HepG2 (cell line): ENCODE data around the gene C20orf96. TPM values are rescaled to one million over a fixed set of nuclear protein-coding genes. Genes with fewer than 3 reads are reported as not detected.

Source experiments
- CC2D1A ChIP-seq: sonication (generic); formaldehyde crosslinking; IDR thresholded peaks from 2 replicates; pipeline ENCODE4 v1.8.1; 2023; ENCODE audit warnings: mild to moderate bottlenecking, missing genetic modification reagents
- CERS6 ChIP-seq: sonication (generic); formaldehyde crosslinking; IDR thresholded peaks from 2 replicates; pipeline ENCODE4 v1.5.0; 2020; ENCODE audit warnings: missing genetic modification reagents
- DBP ChIP-seq: sonication (generic); formaldehyde crosslinking; IDR thresholded peaks from 2 replicates; pipeline ENCODE4 v1.4.0; 2020; ENCODE audit warnings: missing genetic modification reagents; ENCODE audit errors: not compliant biosample characterization
- FOXA1 ChIP-seq, 2 experiments: fragments of 450-650 bp in 1 of 2; sonication (generic) in 1 of 2; formaldehyde crosslinking in 1 of 2; IDR thresholded peaks; 2 replicates each; pipeline versions ENCODE4 v1.4.0 to v1.6.1; 2016 to 2020; ENCODE audit warnings: missing genetic modification reagents in 1 of 2
- FOXA3 ChIP-seq: IDR thresholded peaks from 2 replicates; pipeline ENCODE4 v1.6.1; 2016; ENCODE audit warnings: missing genetic modification reagents, missing compliant biosample characterization
- GTF3A ChIP-seq: sonication (generic); formaldehyde crosslinking; conservative IDR thresholded peaks from 2 replicates; pipeline ENCODE4 v1.4.0; 2020; ENCODE audit warnings: mild to moderate bottlenecking, missing genetic modification reagents
- MXD3 ChIP-seq: IDR thresholded peaks from 2 replicates; pipeline ENCODE4 v1.6.1; 2016; ENCODE audit warnings: mild to moderate bottlenecking, missing biosample characterization, missing genetic modification reagents
- NR1H2 ChIP-seq: sonication (generic); formaldehyde crosslinking; IDR thresholded peaks from 2 replicates; pipeline ENCODE4 v1.8.1; 2022; ENCODE audit warnings: low read depth, missing genetic modification reagents, borderline replicate concordance
- PLRG1 ChIP-seq: fragments of 450-650 bp; conservative IDR thresholded peaks from 2 replicates; pipeline ENCODE4 v1.6.1; 2016
- RFX3 ChIP-seq: IDR thresholded peaks from 2 replicates; pipeline ENCODE4 v1.6.1; 2016; ENCODE audit warnings: missing biosample characterization, missing genetic modification reagents
- RNF2 ChIP-seq: fragments of 450-650 bp; conservative IDR thresholded peaks from 2 replicates; pipeline ENCODE4 v1.6.1; 2016; ENCODE audit warnings: low read depth
- SRF ChIP-seq: IDR thresholded peaks from 2 replicates; pipeline ENCODE4 v1.6.1; 2011; ENCODE audit warnings: mild to moderate bottlenecking, low read depth, low read length, moderate library complexity
- STAT6 ChIP-seq: sonication (generic); formaldehyde crosslinking; IDR thresholded peaks from 2 replicates; pipeline ENCODE4 v1.4.0; 2020; ENCODE audit warnings: missing genetic modification reagents, mild to moderate bottlenecking, borderline replicate concordance
- YEATS2 ChIP-seq: sonication (generic); formaldehyde crosslinking; IDR thresholded peaks from 2 replicates; pipeline ENCODE4 v1.4.0; 2020; ENCODE audit warnings: missing genetic modification reagents, borderline replicate concordance
- ZFP91 ChIP-seq: sonication (generic); formaldehyde crosslinking; IDR thresholded peaks from 2 replicates; pipeline ENCODE4 v1.9.0; 2022; ENCODE audit warnings: missing genetic modification reagents, mild to moderate bottlenecking, borderline replicate concordance
- ZNF138 ChIP-seq: sonication (generic); formaldehyde crosslinking; IDR thresholded peaks from 2 replicates; pipeline ENCODE4 v1.5.0; 2020; ENCODE audit warnings: mild to moderate bottlenecking, low read depth, missing genetic modification reagents
- ZNF274 ChIP-seq: sonication (generic); formaldehyde crosslinking; IDR thresholded peaks from 2 replicates; pipeline ENCODE4 v1.5.1; 2020; ENCODE audit warnings: mild to moderate bottlenecking, missing genetic modification reagents
- ZNF614 ChIP-seq: IDR thresholded peaks from 2 replicates; pipeline ENCODE4 v1.6.1; 2018; ENCODE audit warnings: missing biosample characterization, missing genetic modification reagents, inconsistent platforms, borderline replicate concordance
- ZNF724P ChIP-seq: sonication (generic); formaldehyde crosslinking; IDR thresholded peaks from 2 replicates; pipeline ENCODE4 v1.8.0; 2022; ENCODE audit warnings: missing genetic modification reagents, borderline replicate concordance
- ZNF75D ChIP-seq: sonication (generic); formaldehyde crosslinking; IDR thresholded peaks from 2 replicates; pipeline ENCODE4 v1.8.1; 2023; ENCODE audit warnings: missing genetic modification reagents, mild to moderate bottlenecking, borderline replicate concordance
- polyA plus RNA-seq, 8 experiments: library from polyadenylated mRNA; depleted of rRNA in 3 of 8; stranded (reverse) in 7 of 8; unstranded in 1 of 8; fragments of >200 nt; fragmentation: Illumina TruSeq in 4 of 8; extraction: Trizol in 4 of 8; gene quantifications; 2 replicates each; pipeline versions ENCODE4 v1.2.1 to v1.2.3, GENCODE V29; 2011 to 2016; ENCODE audit warnings: low read depth in 4 of 8, missing spikeins in 1 of 8, mixed read lengths in 1 of 8; ENCODE audit not compliant: insufficient read depth in 1 of 8
- total RNA-seq, 5 experiments: library from RNA; depleted of rRNA; stranded (reverse); fragments of >200 nt; fragmentation: Illumina TruSeq; extraction: Trizol; gene quantifications; 2 replicates each; pipeline ENCODE4 v1.2.3, GENCODE V29; 2016; ENCODE audit warnings: low read depth in 1 of 5

The C20orf96 gene
- total and polyA plus RNA-seq, 2 of the 13 experiments (the other 11 are each of a cell fraction or from before 2014, with no cell fraction given): 3.8 to 20.6 TPM

GRCh38 chr20:266596-267562 lies 23.7 kb downstream of the C20orf96 start (continued):
- TF ChIP-seq ZNF614: peak; percentile 74; the same call in 1 of the 2 replicates
- peak; percentile 53 for TF ChIP-seq FOXA3 (CRISPR knock-in tag)
- no peak; the same call in 1 of the 2 replicates for TF ChIP-seq ZNF138 (CRISPR knock-in tag)
- TF ChIP-seq CC2D1A: peak; percentile 93; the same call in 1 of the 2 replicates
- TF ChIP-seq CERS6 (CRISPR knock-in tag): no peak
- TF ChIP-seq PLRG1: no peak
- peak; percentile 98 for TF ChIP-seq RNF2
- TF ChIP-seq SRF: no peak
- TF ChIP-seq ZNF75D (CRISPR knock-in tag): no peak
- peak; percentile 68 for TF ChIP-seq DBP (CRISPR knock-in tag)
- peak; percentile 46; the same call in 1 of the 2 replicates for TF ChIP-seq RFX3 (CRISPR knock-in tag)
- TF ChIP-seq STAT6 (CRISPR knock-in tag): no peak
- TF ChIP-seq ZNF274 (CRISPR knock-in tag): peak; percentile 84
- peak; percentile 94; the same call in 1 of the 2 replicates for TF ChIP-seq NR1H2 (CRISPR knock-in tag)
- TF ChIP-seq GTF3A: no peak
- TF ChIP-seq ZFP91 (CRISPR knock-in tag): peak; percentile 97
- no peak for TF ChIP-seq FOXA1 (IDR thresholded peaks at IDR 0.05)
- TF ChIP-seq FOXA1 (CRISPR knock-in tag; IDR thresholded peaks at IDR 0.05): no peak
- TF ChIP-seq YEATS2: peak; percentile 87
- peak; percentile 97 for TF ChIP-seq MXD3 (CRISPR knock-in tag)
- TF ChIP-seq ZNF724P (CRISPR knock-in tag): peak; percentile 91; the same call in 1 of the 2 replicates
